Anterior cingulate cortex (tissue), 58 donors: ENCODE results near the gene ACE.

ENCODE experiments used
- DNase-seq, 58 donors: peaks; one replicate each; lab custom pipeline; 2025; lab: John Stamatoyannopoulos, UW

The ACE gene

GRCh38 chr17:63489291-63489690 is 12.4 kb downstream of the ACE start:
- no peak for DNase-seq

DNA sequence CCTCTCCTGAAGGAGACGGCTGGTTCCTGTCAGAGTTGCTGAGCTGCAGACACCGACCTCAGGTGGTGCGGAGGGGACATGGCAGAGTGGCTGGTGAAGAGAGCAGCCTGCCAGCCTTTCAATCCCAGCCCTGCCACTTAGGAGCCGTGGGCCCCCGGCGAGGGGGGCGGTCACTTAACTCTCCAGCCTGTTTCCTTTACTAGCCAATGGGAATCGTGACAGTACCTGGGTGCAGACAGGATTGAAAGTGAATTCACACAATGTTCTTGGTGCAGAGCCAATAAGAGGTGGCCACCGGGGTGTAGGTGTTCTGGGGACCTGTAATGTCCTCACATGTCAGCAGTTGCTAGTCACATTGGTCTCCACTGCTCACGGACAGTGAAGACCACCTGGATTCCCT is 13.5 kb downstream of the ACE start:
- no peak for DNase-seq

DNA sequence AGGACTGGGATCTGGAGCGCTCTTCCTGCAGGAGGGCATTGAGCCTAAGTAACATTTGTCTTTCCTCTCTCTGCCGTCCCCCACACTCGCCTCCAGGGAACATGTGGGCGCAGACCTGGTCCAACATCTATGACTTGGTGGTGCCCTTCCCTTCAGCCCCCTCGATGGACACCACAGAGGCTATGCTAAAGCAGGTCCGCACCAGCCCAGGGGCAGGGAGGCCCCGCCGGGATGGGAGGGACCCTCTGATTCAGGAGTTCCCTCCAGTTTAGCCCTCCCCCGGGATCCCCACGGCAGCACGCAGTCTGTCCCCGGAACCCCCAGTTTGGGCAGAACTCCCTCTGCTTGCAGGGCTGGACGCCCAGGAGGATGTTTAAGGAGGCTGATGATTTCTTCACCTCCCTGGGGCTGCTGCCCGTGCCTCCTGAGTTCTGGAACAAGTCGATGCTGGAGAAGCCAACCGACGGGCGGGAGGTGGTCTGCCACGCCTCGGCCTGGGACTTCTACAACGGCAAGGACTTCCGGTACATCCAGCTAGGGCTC is 14.1 kb downstream of the ACE start:
- no peak for DNase-seq

GRCh38 chr17:63491413-63491812 is 14.6 kb downstream of the ACE start:
- DNase-seq = no peak

- peak in 4 of 58 donors; percentile 7 to 48 (median 20) for DNase-seq
Observed at GRCh38 chr17:63491977-63492618, 15.2 kb downstream of the ACE start.

DNA sequence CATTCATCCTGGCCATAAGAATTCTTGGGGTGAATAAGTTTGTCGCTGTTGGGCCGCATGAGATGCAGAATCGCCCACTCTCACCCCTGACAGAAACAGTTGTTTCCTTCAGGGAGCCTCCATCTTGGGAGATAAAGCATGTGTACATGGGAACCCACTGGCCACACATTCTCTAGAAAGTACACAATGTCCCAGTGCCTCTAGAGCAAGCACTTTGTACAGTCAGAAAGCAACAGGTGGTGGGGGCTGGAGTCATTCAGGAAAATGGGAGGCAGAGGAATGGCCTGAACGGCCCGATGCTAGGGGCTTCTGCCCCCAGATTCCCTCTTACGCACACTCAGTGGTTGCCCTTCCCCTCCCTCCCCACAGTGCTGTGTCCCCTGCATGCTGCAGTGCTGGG is 16.1 kb downstream of the ACE start:
- DNase-seq = no peak

- no peak for DNase-seq
Observed at GRCh38 chr17:63493411-63493810, 16.6 kb downstream of the ACE start.

GRCh38 chr17:63494300-63494928 is 17.6 kb downstream of the ACE start:
- DNase-seq = no peak

DNA sequence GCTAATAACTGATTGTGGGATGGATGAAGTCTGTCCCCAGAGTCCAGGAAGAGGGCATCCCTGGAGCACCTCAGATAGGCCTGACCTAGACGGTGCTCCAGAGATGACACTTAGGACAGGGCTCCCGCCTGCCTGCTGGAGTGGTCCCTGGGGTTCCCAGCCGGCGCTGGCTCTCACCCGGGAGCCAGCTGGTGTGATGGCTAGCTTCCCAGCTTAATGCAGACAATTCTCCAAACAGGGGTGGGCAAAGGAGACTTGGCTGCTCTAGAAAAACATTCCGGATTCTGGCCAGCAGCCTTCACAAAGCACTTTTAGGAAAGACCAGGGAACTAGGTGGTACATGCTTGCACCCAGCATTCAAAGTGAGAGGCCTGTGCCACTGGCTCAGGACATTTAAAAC is 18.6 kb downstream of the ACE start:
- no peak for DNase-seq

GRCh38 chr17:63496177-63496576 is 19.3 kb downstream of the ACE start:
- no peak for DNase-seq

DNA sequence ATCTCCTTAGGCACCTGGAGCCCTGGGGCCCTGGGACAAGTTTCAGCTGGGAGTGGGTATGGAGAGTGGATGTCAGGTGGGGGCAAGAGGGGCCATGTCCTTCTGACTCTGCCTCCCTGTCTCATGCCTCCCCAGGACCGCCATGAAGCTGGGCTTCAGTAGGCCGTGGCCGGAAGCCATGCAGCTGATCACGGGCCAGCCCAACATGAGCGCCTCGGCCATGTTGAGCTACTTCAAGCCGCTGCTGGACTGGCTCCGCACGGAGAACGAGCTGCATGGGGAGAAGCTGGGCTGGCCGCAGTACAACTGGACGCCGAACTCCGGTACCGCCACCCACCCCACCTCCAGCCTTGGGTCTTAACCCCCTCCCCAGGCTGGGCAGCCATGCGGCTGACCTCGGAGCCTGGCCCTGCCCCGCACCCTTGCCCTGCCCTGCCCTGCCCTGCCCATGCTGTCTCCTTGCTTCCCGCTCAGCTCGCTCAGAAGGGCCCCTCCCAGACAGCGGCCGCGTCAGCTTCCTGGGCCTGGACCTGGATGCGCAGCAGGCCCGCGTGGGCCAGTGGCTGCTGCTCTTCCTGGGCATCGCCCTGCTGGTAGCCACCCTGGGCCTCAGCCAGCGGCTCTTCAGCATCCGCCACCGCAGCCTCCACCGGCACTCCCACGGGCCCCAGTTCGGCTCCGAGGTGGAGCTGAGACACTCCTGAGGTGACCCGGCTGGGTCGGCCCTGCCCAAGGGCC is 20.0 kb downstream of the ACE start:
- no peak for DNase-seq

GRCh38 chr17:63497708-63498483 is 21.0 kb downstream of the ACE start:
- DNase-seq = no peak

DNA sequence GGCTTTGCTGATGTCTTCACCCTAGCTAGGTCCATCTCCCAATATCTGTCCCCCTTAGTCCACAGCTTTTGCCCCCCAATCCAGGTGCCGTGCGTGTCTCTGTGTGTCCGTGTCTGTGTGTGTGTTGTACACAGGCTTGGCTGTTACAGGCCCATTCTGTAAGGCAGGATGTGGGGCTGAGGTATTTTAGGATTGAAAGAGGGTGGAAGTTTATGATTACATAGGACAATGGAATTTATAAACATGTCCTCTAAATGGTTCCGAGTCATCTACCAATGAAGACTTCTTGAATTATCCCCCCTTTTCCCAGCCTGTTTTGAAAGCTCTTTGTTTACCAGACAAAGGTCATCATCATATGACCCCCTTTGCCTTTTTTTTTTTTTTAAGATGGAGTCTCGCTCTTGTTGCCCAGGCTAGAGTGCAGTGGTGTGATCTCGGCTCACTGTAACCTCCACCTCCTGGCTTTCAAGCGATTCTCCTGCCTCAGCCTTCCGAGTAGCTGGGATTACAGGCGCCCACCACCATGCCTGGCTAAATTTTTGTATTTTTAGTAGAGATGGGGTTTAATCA is 21.9 kb downstream of the ACE start:
- no peak for DNase-seq

DNA sequence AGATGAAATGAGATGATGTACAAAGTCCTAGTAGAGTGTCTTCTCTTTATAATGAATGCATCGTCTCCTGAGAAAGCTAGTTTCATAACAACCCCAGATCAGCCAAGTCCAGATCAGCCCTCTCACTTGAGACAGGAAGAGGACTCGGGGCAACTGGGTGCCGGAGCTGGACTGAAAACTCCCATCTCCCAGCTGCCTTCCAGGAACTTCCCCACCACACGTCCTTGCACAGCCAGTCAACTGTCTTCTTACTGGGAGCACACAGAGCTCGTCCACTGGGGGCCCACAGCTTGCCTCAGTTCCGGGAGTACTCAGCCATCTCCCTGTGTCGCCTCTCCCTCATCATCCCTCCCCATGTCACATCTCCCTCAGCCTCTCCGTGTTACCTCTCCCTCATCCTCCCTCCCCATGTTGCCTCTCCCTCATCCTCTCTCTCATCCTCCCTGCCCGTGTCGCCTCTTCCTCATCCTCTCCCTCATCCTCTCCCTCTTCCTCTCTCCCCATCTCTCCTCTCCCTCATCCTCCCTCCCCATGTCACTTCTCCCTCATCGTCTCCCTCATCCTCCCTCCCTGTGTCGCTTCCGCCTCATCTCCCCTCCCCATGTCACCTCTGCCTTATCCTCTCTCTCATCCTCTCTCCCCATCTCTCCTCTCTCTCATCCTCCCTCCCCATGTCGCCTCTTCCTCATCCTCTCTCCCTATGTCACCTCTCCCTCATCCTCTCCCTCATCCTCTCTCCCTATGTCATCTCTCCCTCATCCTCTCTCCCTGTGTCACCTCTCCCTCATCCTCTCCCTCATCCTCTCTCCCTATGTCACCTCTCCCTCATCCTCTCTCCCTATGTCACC is 23.9 kb downstream of the ACE start:
- DNase-seq = no peak

DNA sequence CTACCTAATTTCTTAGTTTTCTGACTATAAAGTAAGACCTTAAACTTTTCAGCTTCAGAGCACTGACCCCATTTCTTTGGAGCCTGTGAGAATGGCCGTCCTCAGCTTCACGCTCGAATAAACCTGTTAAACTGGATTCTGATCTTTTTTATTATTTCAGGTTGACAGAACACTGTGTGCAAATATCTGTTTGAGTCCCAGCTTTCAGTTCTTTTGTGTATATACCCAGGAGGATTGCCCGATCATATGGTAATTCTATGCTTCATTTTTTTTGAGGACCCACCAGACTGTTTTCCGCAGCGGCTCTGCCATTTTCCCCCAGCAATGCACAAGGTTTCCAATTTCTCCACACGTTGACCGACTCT is 26.5 kb downstream of the ACE start:
- DNase-seq = no peak

- no peak for DNase-seq
Observed at GRCh38 chr17:63504261-63504660, 27.4 kb downstream of the ACE start.

DNA sequence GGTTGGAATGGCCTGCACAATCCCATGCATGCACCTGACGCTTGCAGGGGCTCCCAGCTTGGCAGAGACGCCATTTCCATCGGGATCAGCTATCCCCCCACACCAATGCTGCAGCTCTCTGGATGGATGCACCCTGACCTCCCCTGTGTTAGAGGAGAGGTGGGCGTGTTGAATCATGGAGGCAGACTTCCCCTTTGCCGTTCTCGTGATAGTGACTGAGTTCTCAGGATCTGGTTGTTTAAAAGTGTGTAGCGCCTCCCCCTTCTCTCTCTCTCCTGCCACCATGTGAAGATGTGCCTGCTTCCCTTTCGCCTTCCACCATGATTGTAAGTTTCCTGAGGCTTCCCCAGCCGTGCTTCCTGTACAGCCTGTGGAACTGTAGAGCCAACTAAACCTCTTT is 28.5 kb downstream of the ACE start:
- DNase-seq = no peak

GRCh38 chr17:63506627-63507026 is 29.8 kb downstream of the ACE start:
- no peak for DNase-seq

GRCh38 chr17:63511331-63511730 is 34.5 kb downstream of the ACE start:
- no peak for DNase-seq

DNA sequence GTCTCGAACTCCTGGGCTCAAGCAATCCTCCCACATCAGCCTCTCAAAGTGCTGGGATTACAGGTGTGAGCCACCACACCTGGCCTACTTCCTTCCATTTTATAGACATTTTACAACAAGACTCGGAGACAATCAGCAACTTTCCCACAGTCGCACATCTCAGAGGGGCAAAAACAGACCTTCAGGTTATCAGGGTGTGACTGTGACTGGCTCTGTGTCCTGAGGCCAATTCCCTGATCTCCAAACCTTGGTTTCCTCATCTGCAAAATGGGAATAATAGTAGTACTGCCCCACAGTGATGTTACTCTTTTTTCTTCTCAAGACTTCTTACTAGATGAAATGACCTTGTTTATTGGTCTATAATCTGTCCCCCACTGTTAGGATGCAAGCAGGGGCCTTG is 35.5 kb downstream of the ACE start:
- no peak for DNase-seq
